CD4-positive, alpha-beta T cell (primary cell): ENCODE measurements around the gene EMC8. TPM values are rescaled to one million over a fixed set of nuclear protein-coding genes. Genes with fewer than 3 reads are reported as not detected.

Experiments used
- ATAC-seq: fragments of 200-7000 bp; cut with Tn5 transposase; one replicate; pipeline ENCODE4 v1.10.0; 2022; ENCODE audit warnings: mild to moderate bottlenecking; ENCODE audit not compliant: poor library complexity
- CTCF ChIA-PET: fragments of 350-600 bp; sonication (Branson Sonifier 250); formaldehyde crosslinking; loops from one replicate; lab custom pipeline; 2021; ENCODE audit warnings: antibody characterized with exemption, inconsistent platforms; lab: Charles Lee
- POLR2A ChIA-PET: fragments of 350-600 bp; sonication (Branson Sonifier 250); formaldehyde crosslinking; loops from one replicate; lab custom pipeline; 2021; ENCODE audit warnings: antibody characterized with exemption, inconsistent platforms; lab: Charles Lee
- DNase-seq, 14 experiments: peaks; one replicate each; pipeline ENCODE4 v3.0.0-alpha.2; 2013 to 2020; ENCODE audit warnings: mixed read lengths in 2 of 14
- H3K27ac ChIP-seq, 2 donors: one replicate each; pipeline versions ENCODE4 v1.5.1 to v1.7.0; 2013; ENCODE audit warnings: low read length in 2 of 2, low read depth in 1 of 2, mild to moderate bottlenecking in 1 of 2
- H3K27me3 ChIP-seq, 2 experiments: 1 replicate in 1 of 2; 2 replicates in 1 of 2; pipeline versions ENCODE4 v1.6.1 to v1.7.0; 2013; ENCODE audit warnings: low read length in 2 of 2, control low read depth in 1 of 2, mild to moderate bottlenecking in 1 of 2, moderate library complexity in 1 of 2; ENCODE audit not compliant: insufficient read depth in 2 of 2, control insufficient read depth in 1 of 2
- H3K36me3 ChIP-seq: one replicate; pipeline ENCODE4 v1.6.1; 2013; ENCODE audit warnings: low read length, control low read depth; ENCODE audit not compliant: insufficient read depth
- H3K4me1 ChIP-seq: one replicate; pipeline ENCODE4 v1.6.1; 2013; ENCODE audit warnings: low read length, control low read depth; ENCODE audit not compliant: insufficient read depth
- H3K4me3 ChIP-seq: one replicate; pipeline ENCODE4 v1.5.1; 2013; ENCODE audit warnings: mild to moderate bottlenecking, low read length, moderate library complexity
- H3K9me3 ChIP-seq, 2 experiments: 1 replicate in 1 of 2; 2 replicates in 1 of 2; pipeline versions ENCODE4 v1.6.1 to v1.7.0; 2013; ENCODE audit warnings: low read length in 2 of 2, mild to moderate bottlenecking in 2 of 2, control low read depth in 1 of 2, moderate library complexity in 1 of 2; ENCODE audit not compliant: control insufficient read depth in 1 of 2, insufficient read depth in 1 of 2
- H3K27ac Mint-ChIP-seq: one replicate; pipeline ENCODE4 v1.8.0; 2020; ENCODE audit warnings: mixed read lengths
- H3K27me3 Mint-ChIP-seq: one replicate; pipeline ENCODE4 v1.8.0; 2021; ENCODE audit warnings: mixed read lengths
- H3K36me3 Mint-ChIP-seq: one replicate; pipeline ENCODE4 v1.8.0; 2021; ENCODE audit warnings: low read depth, mixed read lengths
- H3K4me1 Mint-ChIP-seq: one replicate; pipeline ENCODE4 v1.8.0; 2021; ENCODE audit warnings: low read depth, mixed read lengths
- H3K4me3 Mint-ChIP-seq: one replicate; pipeline ENCODE4 v1.8.0; 2020; ENCODE audit warnings: mild to moderate bottlenecking, mixed read lengths
- H3K9me3 Mint-ChIP-seq: one replicate; pipeline ENCODE4 v1.8.0; 2020; ENCODE audit warnings: mixed read lengths
- CTCF ChIP-seq: fragments of 200-600 bp; IDR thresholded peaks from one replicate; pipeline ENCODE4 v1.8.0; 2022; ENCODE audit warnings: antibody characterized with exemption, mild to moderate bottlenecking
- intact Hi-C, 2 experiments: fragments of 100-400 bp; cut with DNase I in 1 of 2; cut with micrococcal nuclease in 1 of 2; formaldehyde crosslinking; loops; one replicate each; pipeline versions ENCODE4 v1.15.1 to v1.9.0; 2023 to 2025; cut with DNase I, micrococcal nuclease
- total RNA-seq, 174 experiments: library from RNA in 2 of 174; stranded (reverse) in 2 of 174; gene quantifications; one replicate each; pipeline ENCODE4 v1.2.3 and lab custom pipeline; 2021 to 2026

Gene EMC8
- total RNA-seq, 2 experiments from 2014 or later = 38.9 to 41.7 TPM

GRCh38 chr16:85805442-85806045 lies 6.2 kb upstream of the EMC8 start:
- no peak overlapping the region for H3K4me3 ChIP-seq
- peaks cover 35% of the 10 kb centered on the region for H3K4me1 Mint-ChIP-seq
- no peak overlapping the region for H3K27ac ChIP-seq
- POLR2A ChIA-PET = no interaction called here
- H3K9me3 ChIP-seq = peaks cover 0 to 4% of the 10 kb centered on the region in 2 experiments
- no peak for TF ChIP-seq CTCF
- peaks cover 16% of the 10 kb centered on the region for H3K4me1 ChIP-seq
- no peak overlapping the region for H3K27ac Mint-ChIP-seq
- no peak for DNase-seq
- no peak overlapping the region for H3K4me3 Mint-ChIP-seq
- CTCF ChIA-PET = no interaction called here
- intact Hi-C loops = loop anchor here in 1 of 2 experiments (10.0 kb wide), 1 partner anchor 1621 kb away; the partner anchor contains the start of gene TAF1C
- H3K36me3 Mint-ChIP-seq = peaks cover 66% of the 10 kb centered on the region
- no peaks in the 10 kb centered on the region for H3K27me3 Mint-ChIP-seq
- no peaks in the 10 kb centered on the region for H3K9me3 Mint-ChIP-seq
- no peak for ATAC-seq
- no peaks in the 10 kb centered on the region for H3K27me3 ChIP-seq
- H3K36me3 ChIP-seq = peaks cover 61% of the 10 kb centered on the region

GRCh38 chr16:85803570-85803969 lies 4.2 kb upstream of the EMC8 start:
- peaks cover 45% of the 10 kb centered on the region for H3K4me1 Mint-ChIP-seq
- ChIA-PET POLR2A (no interaction called here), CTCF (interaction anchor here (0.6 kb wide), 1 partner anchor 22 kb away, joined by 5 read pairs; no protein-coding TSS in a partner anchor)
- H3K4me3 Mint-ChIP-seq = no peak overlapping the region
- Histone ChIP-seq H3K36me3 (peaks cover 61% of the 10 kb centered on the region), H3K27ac (no peak overlapping the region), H3K4me3 (no peak overlapping the region), H3K4me1 (peaks cover 28% of the 10 kb centered on the region), H3K27me3 (no peaks in the 10 kb centered on the region), H3K9me3 (peaks cover 0 to 4% of the 10 kb centered on the region in 2 experiments)
- H3K27ac Mint-ChIP-seq = peak overlapping the region; percentile 99
- ATAC-seq (no peak), DNase-seq (no peak)
- H3K36me3 Mint-ChIP-seq = peaks cover 81% of the 10 kb centered on the region
- intact Hi-C loops = loop anchor here in 1 of 2 experiments (5.0 to 10.0 kb wide), 2 partner anchors 116 to 1619 kb away; partner anchors contain the start of genes GINS2 and TAF1C
- H3K27me3 Mint-ChIP-seq = no peaks in the 10 kb centered on the region
- no peak for TF ChIP-seq CTCF
- H3K9me3 Mint-ChIP-seq = no peaks in the 10 kb centered on the region

GRCh38 chr16:85800321-85800669 lies 951 bp upstream of the EMC8 start:
- no peak for TF ChIP-seq CTCF
- no peaks in the 10 kb centered on the region for H3K27me3 Mint-ChIP-seq
- DNase-seq (peak in 8 of 14 experiments; percentile 8 to 85 (median 40)), ATAC-seq (peak; percentile 67)
- peaks cover 86% of the 10 kb centered on the region for H3K36me3 Mint-ChIP-seq
- H3K4me1 ChIP-seq = peaks cover 40% of the 10 kb centered on the region
- peak overlapping the region; percentile 94 for H3K4me3 Mint-ChIP-seq
- H3K27me3 ChIP-seq = no peaks in the 10 kb centered on the region
- H3K4me1 Mint-ChIP-seq = peaks cover 73% of the 10 kb centered on the region
- no peaks in the 10 kb centered on the region for H3K9me3 Mint-ChIP-seq
- CTCF ChIA-PET = interaction anchor here (2.3 kb wide), 1 partner anchor 21 kb away, joined by 13 read pairs; no protein-coding TSS in a partner anchor
- POLR2A ChIA-PET = interaction anchor here (1.0 kb wide), 1 partner anchor 136 kb away, joined by 5 read pairs; no protein-coding TSS in a partner anchor
- no peaks in the 10 kb centered on the region for H3K9me3 ChIP-seq
- peak overlapping the region; percentile 61 to 95 for H3K27ac ChIP-seq
- peaks cover 57% of the 10 kb centered on the region for H3K36me3 ChIP-seq
- intact Hi-C loops = loop anchor here in 1 of 2 experiments (5.0 to 10.0 kb wide), 2 partner anchors 113 to 1615 kb away; partner anchors contain the start of genes GINS2 and TAF1C
- peak overlapping the region; percentile 99 for H3K27ac Mint-ChIP-seq
- H3K4me3 ChIP-seq = peak overlapping the region; percentile 84
